GM12892 (cell line): ENCODE data around the gene FTCD.

ENCODE experiments used
- DNase-seq: peaks from one replicate; pipeline ENCODE4 v3.0.0; 2011; ENCODE audit not compliant: insufficient read length
- FAIRE-seq: peaks from 2 replicates; lab custom pipeline; 2011; peaks lifted over from hg19 to GRCh38; lab: Jason Lieb, UNC
- POLR2A ChIP-seq: IDR thresholded peaks from 2 replicates; pipeline ENCODE4 v1.6.1; 2011; ENCODE audit warnings: low read depth, low read length, control low read depth
- POLR2AphosphoS5 ChIP-seq: IDR thresholded peaks from 2 replicates; pipeline ENCODE4 v1.6.1; 2011; ENCODE audit warnings: low read depth, low read length, control low read depth
- TAF1 ChIP-seq: IDR thresholded peaks from 2 replicates; pipeline ENCODE4 v1.6.1; 2011; ENCODE audit warnings: low read depth, mild to moderate bottlenecking, control low read depth, low read length, borderline replicate concordance

FTCD gene

GRCh38 chr21:46135782-46136395 is 19.5 kb downstream of the FTCD start:
- no peak for FAIRE-seq
- DNase-seq = no peak

GRCh38 chr21:46131838-46132651 is 23.3 kb downstream of the FTCD start:
- TF ChIP-seq POLR2AphosphoS5 = no peak
- no peak for TF ChIP-seq TAF1
- TF ChIP-seq POLR2A = no peak
- DNase-seq (no peak), FAIRE-seq (no peak)

More at GRCh38 chr21:46135782-46136395, 19.5 kb downstream of the FTCD start:
- TF ChIP-seq POLR2A (no peak), TAF1 (no peak), POLR2AphosphoS5 (no peak)

- no peak for TF ChIP-seq TAF1
- no peak for TF ChIP-seq POLR2A
- no peak for TF ChIP-seq POLR2AphosphoS5
- FAIRE-seq (no peak), DNase-seq (no peak)
Measured at GRCh38 chr21:46131588-46131837, 23.9 kb downstream of the FTCD start.

GRCh38 chr21:46130831-46131587 is 24.4 kb downstream of the FTCD start:
- FAIRE-seq = no peak

GRCh38 chr21:46129846-46130651 is 25.3 kb downstream of the FTCD start:
- DNase-seq (no peak), FAIRE-seq (no peak)
- no peak for TF ChIP-seq POLR2AphosphoS5
- no peak for TF ChIP-seq TAF1
- no peak for TF ChIP-seq POLR2A

More at GRCh38 chr21:46130831-46131587, 24.4 kb downstream of the FTCD start:
- DNase-seq = no peak
- TF ChIP-seq POLR2AphosphoS5 (no peak), TAF1 (no peak), POLR2A (no peak)

GRCh38 chr21:46128933-46129571 is 26.3 kb downstream of the FTCD start:
- TF ChIP-seq POLR2AphosphoS5 (no peak), POLR2A (no peak), TAF1 (no peak)
- DNase-seq = no peak
- no peak for FAIRE-seq

- no peak for DNase-seq
- no peak for FAIRE-seq
- TF ChIP-seq POLR2AphosphoS5 (no peak), POLR2A (no peak), TAF1 (no peak)
Measured at GRCh38 chr21:46128106-46128932, 27.1 kb downstream of the FTCD start.

- no peak for TF ChIP-seq TAF1
- no peak for TF ChIP-seq POLR2AphosphoS5
- TF ChIP-seq POLR2A = no peak
- FAIRE-seq (no peak), DNase-seq (no peak)
Measured at GRCh38 chr21:46127239-46128105, 27.9 kb downstream of the FTCD start.

- peak; percentile 29 for DNase-seq
- no peak for FAIRE-seq
- TF ChIP-seq POLR2A (no peak), TAF1 (no peak), POLR2AphosphoS5 (no peak)
Measured at GRCh38 chr21:46126309-46127238, 28.8 kb downstream of the FTCD start.
